GM12878 (cell line): Measurements from ENCODE around the gene CNTNAP5. TPM values are rescaled to one million over a fixed set of nuclear protein-coding genes. Genes with fewer than 3 reads are reported as not detected.

Experiments
- ATAC-seq: fragments of 200-7000 bp; cut with Tn5 transposase; 3 replicates; pipeline ENCODE4 v1.9.1; 2020; ENCODE audit warnings: mild to moderate bottlenecking, moderate library complexity
- BruUV-seq: library from RNA; stranded (reverse); fragments of 400-500 nt; replicated peaks from 2 replicates; lab custom pipeline; 2021; lab: Mats Ljungman, UMichigan
- CTCF ChIA-PET: fragments of 300-600 bp; sonication (Branson Sonifier 250); formaldehyde crosslinking; extraction: SDS; loops from one replicate; lab custom pipeline; 2021; ENCODE audit warnings: inconsistent platforms; lab: Yijun Ruan, JAX
- POLR2A ChIA-PET: fragments of 350-600 bp; formaldehyde crosslinking; extraction: SDS; loops from one replicate; lab custom pipeline; 2021; ENCODE audit warnings: inconsistent platforms; lab: Charles Lee
- RAD21 ChIA-PET: fragments of 300-600 bp; sonication (Branson Sonifier 250); formaldehyde crosslinking; loops from one replicate; lab custom pipeline; 2023; ENCODE audit warnings: antibody characterized with exemption; ENCODE audit not compliant: unreplicated experiment; lab: Charles Lee
- SMC1A ChIA-PET: fragments of 300-600 bp; sonication (Branson Sonifier 250); formaldehyde crosslinking; loops from one replicate; lab custom pipeline; 2023; ENCODE audit not compliant: unreplicated experiment, uncharacterized antibody; lab: Charles Lee
- DNase-seq: peaks from one replicate; pipeline ENCODE4 v3.0.0-alpha.2; 2011; ENCODE audit warnings: low read depth, low spot score
- FAIRE-seq: peaks from 3 replicates; lab custom pipeline; 2011; peaks lifted over from hg19 to GRCh38; lab: Jason Lieb, UNC
- H2AFZ ChIP-seq: 2 replicates; pipeline ENCODE4 v1.6.0; 2011; ENCODE audit warnings: low read depth, low read length, control low read depth; ENCODE audit not compliant: control insufficient read depth
- H3K27ac ChIP-seq: 2 replicates; pipeline ENCODE4 v1.5.1; 2011; ENCODE audit warnings: control low read depth; ENCODE audit not compliant: control insufficient read depth, insufficient read depth
- H3K27me3 ChIP-seq, 2 experiments: replicated peaks in 1 of 2; 2 replicates each; pipeline versions ENCODE4 v1.6.0 to v1.6.1; 2011; ENCODE audit warnings: low read length in 1 of 2; ENCODE audit not compliant: control insufficient read depth in 2 of 2, insufficient read depth in 2 of 2
- H3K36me3 ChIP-seq, 2 experiments: 2 replicates each; pipeline ENCODE4 v1.5.1; 2011; ENCODE audit warnings: low read length in 1 of 2; ENCODE audit not compliant: control insufficient read depth in 2 of 2, insufficient read depth in 2 of 2
- H3K4me1 ChIP-seq: 2 replicates; pipeline ENCODE4 v1.6.1; 2011; ENCODE audit warnings: mild to moderate bottlenecking, low read length, moderate library complexity, mixed read lengths; ENCODE audit not compliant: control insufficient read depth, insufficient read depth
- H3K4me2 ChIP-seq: 2 replicates; pipeline ENCODE4 v1.6.0; 2011; ENCODE audit warnings: control low read depth; ENCODE audit not compliant: control insufficient read depth, insufficient read depth
- H3K4me3 ChIP-seq: fragments of 200-600 bp; sonication (generic); 2 replicates; pipeline ENCODE4 v1.5.1; 2016
- H3K79me2 ChIP-seq: 2 replicates; pipeline ENCODE4 v1.6.0; 2011; ENCODE audit warnings: low read length; ENCODE audit not compliant: control insufficient read depth, insufficient read depth
- H3K9ac ChIP-seq: 2 replicates; pipeline ENCODE4 v1.8.0; 2011; ENCODE audit warnings: low read length, control low read depth, mixed read lengths; ENCODE audit not compliant: control insufficient read depth, insufficient read depth
- H3K9me3 ChIP-seq: replicated peaks from 3 replicates; pipeline ENCODE4 v1.5.1; 2011; ENCODE audit warnings: mild to moderate bottlenecking, low read length; ENCODE audit not compliant: control insufficient read depth, insufficient read depth
- H4K20me1 ChIP-seq: 2 replicates; pipeline ENCODE4 v1.6.0; 2011; ENCODE audit not compliant: control insufficient read depth, insufficient read depth
- CBFB ChIP-seq: IDR thresholded peaks from 2 replicates; pipeline ENCODE4 v1.6.1; 2016; ENCODE audit warnings: antibody characterized with exemption, low read depth
- CREM ChIP-seq: IDR thresholded peaks from 2 replicates; pipeline ENCODE4 v1.6.1; 2014; ENCODE audit warnings: antibody characterized with exemption, low read depth
- NFYB ChIP-seq: IDR thresholded peaks from 2 replicates; pipeline ENCODE4 v1.6.1; 2011; ENCODE audit warnings: low read depth, mild to moderate bottlenecking, low read length, improper control_type of control experiment, moderate library complexity; ENCODE audit not compliant: insufficient read depth
- RUNX3 ChIP-seq: IDR thresholded peaks from 2 replicates; pipeline ENCODE4 v1.6.1; 2012; ENCODE audit warnings: low read length, inconsistent platforms
- SREBF1 ChIP-seq: IDR thresholded peaks from 2 replicates; pipeline ENCODE4 v1.6.1; 2012; ENCODE audit warnings: mild to moderate bottlenecking, low read length
- STAT1 ChIP-seq: fragments of 450-650 bp; conservative IDR thresholded peaks from 2 replicates; pipeline ENCODE4 v1.6.1; 2014; ENCODE audit warnings: antibody characterized with exemption, mild to moderate bottlenecking
- ZBTB4 ChIP-seq: fragments of 450-650 bp; formaldehyde crosslinking; IDR thresholded peaks from 2 replicates; pipeline ENCODE4 v1.4.0; 2022; ENCODE audit warnings: mild to moderate bottlenecking, moderate library complexity
- ZNF592 ChIP-seq: fragments of 450-650 bp; IDR thresholded peaks from 2 replicates; pipeline ENCODE4 v1.6.1; 2017; ENCODE audit warnings: mild to moderate bottlenecking, moderate library complexity
- WGBS: methylation state at CpG from one replicate; pipeline ENCODE4 v1.1.6; 2016; ENCODE audit warnings: low lambda C conversion rate; ENCODE audit not compliant: insufficient replicate concordance, insufficient coverage; ENCODE audit errors: missing lambda C conversion rate; 5-methylcytosine and 5-hydroxymethylcytosine counted together
- in situ Hi-C: fragments of 300-500 bp; cut with MboI; formaldehyde crosslinking; loops from 9 replicates; pipeline ENCODE4 v1.14.3; 2018; ENCODE audit warnings: mixed read lengths
- intact Hi-C: fragments of 100-400 bp; cut with micrococcal nuclease; formaldehyde crosslinking; loops from one replicate; pipeline ENCODE4 v1.14.2; 2022; ENCODE audit not compliant: unreplicated experiment
- polyA plus RNA-seq, 11 experiments: library from polyadenylated mRNA; depleted of rRNA in 4 of 11; unstranded in 6 of 11; stranded (reverse) in 5 of 11; fragments of >200 nt; fragmentation: Nextera tagmentation in 4 of 11; fragmentation: Illumina TruSeq in 1 of 11; extraction: Ambion mirVana in 4 of 11; extraction: Trizol in 1 of 11; gene quantifications; 1 replicate in 1 of 11; 2 replicates in 10 of 11; pipeline versions ENCODE4 v1.2.1 to v1.2.3, GENCODE V29; 2011 to 2016; ENCODE audit warnings: inconsistent platforms in 2 of 11, missing spikeins in 2 of 11, low read depth in 1 of 11
- total RNA-seq, 4 experiments: library from RNA; depleted of rRNA in 3 of 4; stranded (reverse); fragments of >200 nt in 3 of 4; fragmentation: Illumina TruSeq in 1 of 4; extraction: Trizol in 1 of 4; gene quantifications; 2 replicates each; pipeline versions ENCODE4 v1.2.1 to v1.2.3, GENCODE V29; 2013 to 2021
- TF ChIP-seq, protein P1 (sequence below): IDR thresholded peaks from 2 replicates; pipeline ENCODE4 v1.6.1; 2012; ENCODE audit warnings: improper control_type of control experiment, low read depth, low read length; ENCODE audit not compliant: insufficient replicate concordance

The CNTNAP5 gene
- total and polyA plus RNA-seq, 10 of the 15 experiments (the other 5 are each of a cell fraction or from before 2014, with no cell fraction given): not detected

GRCh38 chr2:124558277-124558905, 533.3 kb downstream of the CNTNAP5 start:
- Histone ChIP-seq H3K4me1 (no peaks in the 10 kb centered on the region), H3K9ac (no peak overlapping the region), H3K4me2 (no peak overlapping the region), H3K27ac (no peak overlapping the region), H3K36me3 (no peaks in the 10 kb centered on the region), H3K27me3 (no peaks in the 10 kb centered on the region), H3K4me3 (no peak overlapping the region), H3K9me3 (no peaks in the 10 kb centered on the region), H3K79me2 (no peaks in the 10 kb centered on the region), H2AFZ (no peak overlapping the region), H4K20me1 (no peaks in the 10 kb centered on the region)
- SMC1A ChIA-PET: interaction anchor here (0.9 kb wide), 1 partner anchor 15 kb away, joined by 3 read pairs; no protein-coding TSS in a partner anchor
- ATAC-seq: no peak
- intact Hi-C loops (no loop called here), in situ Hi-C loops (no loop called here)
- no TSS peak for BruUV-seq
- no peak for FAIRE-seq
- WGBS: 24% methylated on average over 6 of the region's 6 CpGs
- CTCF ChIA-PET: no interaction called here
- RAD21 ChIA-PET: no interaction called here
- POLR2A ChIA-PET: no interaction called here
- no peak for DNase-seq
- no peak for TF ChIP-seq NFYB
- no peak for TF ChIP-seq CREM
- no peak for TF ChIP-seq STAT1
- TF ChIP-seq ZBTB4 (CRISPR knock-in tag): no peak
- TF ChIP-seq ZNF592: no peak
- TF ChIP-seq CBFB: no peak
- TF ChIP-seq RUNX3: no peak
- TF ChIP-seq, protein P1, sequence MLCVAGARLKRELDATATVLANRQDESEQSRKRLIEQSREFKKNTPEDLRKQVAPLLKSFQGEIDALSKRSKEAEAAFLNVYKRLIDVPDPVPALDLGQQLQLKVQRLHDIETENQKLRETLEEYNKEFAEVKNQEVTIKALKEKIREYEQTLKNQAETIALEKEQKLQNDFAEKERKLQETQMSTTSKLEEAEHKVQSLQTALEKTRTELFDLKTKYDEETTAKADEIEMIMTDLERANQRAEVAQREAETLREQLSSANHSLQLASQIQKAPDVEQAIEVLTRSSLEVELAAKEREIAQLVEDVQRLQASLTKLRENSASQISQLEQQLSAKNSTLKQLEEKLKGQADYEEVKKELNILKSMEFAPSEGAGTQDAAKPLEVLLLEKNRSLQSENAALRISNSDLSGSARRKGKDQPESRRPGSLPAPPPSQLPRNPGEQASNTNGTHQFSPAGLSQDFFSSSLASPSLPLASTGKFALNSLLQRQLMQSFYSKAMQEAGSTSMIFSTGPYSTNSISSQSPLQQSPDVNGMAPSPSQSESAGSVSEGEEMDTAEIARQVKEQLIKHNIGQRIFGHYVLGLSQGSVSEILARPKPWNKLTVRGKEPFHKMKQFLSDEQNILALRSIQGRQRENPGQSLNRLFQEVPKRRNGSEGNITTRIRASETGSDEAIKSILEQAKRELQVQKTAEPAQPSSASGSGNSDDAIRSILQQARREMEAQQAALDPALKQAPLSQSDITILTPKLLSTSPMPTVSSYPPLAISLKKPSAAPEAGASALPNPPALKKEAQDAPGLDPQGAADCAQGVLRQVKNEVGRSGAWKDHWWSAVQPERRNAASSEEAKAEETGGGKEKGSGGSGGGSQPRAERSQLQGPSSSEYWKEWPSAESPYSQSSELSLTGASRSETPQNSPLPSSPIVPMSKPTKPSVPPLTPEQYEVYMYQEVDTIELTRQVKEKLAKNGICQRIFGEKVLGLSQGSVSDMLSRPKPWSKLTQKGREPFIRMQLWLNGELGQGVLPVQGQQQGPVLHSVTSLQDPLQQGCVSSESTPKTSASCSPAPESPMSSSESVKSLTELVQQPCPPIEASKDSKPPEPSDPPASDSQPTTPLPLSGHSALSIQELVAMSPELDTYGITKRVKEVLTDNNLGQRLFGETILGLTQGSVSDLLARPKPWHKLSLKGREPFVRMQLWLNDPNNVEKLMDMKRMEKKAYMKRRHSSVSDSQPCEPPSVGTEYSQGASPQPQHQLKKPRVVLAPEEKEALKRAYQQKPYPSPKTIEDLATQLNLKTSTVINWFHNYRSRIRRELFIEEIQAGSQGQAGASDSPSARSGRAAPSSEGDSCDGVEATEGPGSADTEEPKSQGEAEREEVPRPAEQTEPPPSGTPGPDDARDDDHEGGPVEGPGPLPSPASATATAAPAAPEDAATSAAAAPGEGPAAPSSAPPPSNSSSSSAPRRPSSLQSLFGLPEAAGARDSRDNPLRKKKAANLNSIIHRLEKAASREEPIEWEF: no peak
- TF ChIP-seq SREBF1: no peak
